Retinal pigment epithelial cell (primary cell): ENCODE data around the gene IL2.

ENCODE experiments used
- DNase-seq: peaks from one replicate; pipeline ENCODE4 v3.0.0-alpha.2; 2010; ENCODE audit warnings: low read depth
- H3K4me3 ChIP-seq: 2 replicates; pipeline ENCODE4 v1.5.1; 2011; ENCODE audit warnings: mild to moderate bottlenecking, low read length, control low read depth, moderate library complexity
- TF ChIP-seq, protein P1 (sequence below): conservative IDR thresholded peaks from 2 replicates; pipeline ENCODE4 v1.5.1; 2011; ENCODE audit warnings: low read depth, low read length, control low read depth, inconsistent platforms

The IL2 gene

GRCh38 chr4:122456231-122457116, at the start of gene IL2:
TSS of gene IL2 (minus strand) at chr4:122456725. CDS start at chr4:122456440, 285 bp downstream.
- no peak within 1 kb of the TSS for H3K4me3 ChIP-seq
- TF ChIP-seq, protein P1, sequence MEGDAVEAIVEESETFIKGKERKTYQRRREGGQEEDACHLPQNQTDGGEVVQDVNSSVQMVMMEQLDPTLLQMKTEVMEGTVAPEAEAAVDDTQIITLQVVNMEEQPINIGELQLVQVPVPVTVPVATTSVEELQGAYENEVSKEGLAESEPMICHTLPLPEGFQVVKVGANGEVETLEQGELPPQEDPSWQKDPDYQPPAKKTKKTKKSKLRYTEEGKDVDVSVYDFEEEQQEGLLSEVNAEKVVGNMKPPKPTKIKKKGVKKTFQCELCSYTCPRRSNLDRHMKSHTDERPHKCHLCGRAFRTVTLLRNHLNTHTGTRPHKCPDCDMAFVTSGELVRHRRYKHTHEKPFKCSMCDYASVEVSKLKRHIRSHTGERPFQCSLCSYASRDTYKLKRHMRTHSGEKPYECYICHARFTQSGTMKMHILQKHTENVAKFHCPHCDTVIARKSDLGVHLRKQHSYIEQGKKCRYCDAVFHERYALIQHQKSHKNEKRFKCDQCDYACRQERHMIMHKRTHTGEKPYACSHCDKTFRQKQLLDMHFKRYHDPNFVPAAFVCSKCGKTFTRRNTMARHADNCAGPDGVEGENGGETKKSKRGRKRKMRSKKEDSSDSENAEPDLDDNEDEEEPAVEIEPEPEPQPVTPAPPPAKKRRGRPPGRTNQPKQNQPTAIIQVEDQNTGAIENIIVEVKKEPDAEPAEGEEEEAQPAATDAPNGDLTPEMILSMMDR = no peak
- DNase-seq = no peak

DNA sequence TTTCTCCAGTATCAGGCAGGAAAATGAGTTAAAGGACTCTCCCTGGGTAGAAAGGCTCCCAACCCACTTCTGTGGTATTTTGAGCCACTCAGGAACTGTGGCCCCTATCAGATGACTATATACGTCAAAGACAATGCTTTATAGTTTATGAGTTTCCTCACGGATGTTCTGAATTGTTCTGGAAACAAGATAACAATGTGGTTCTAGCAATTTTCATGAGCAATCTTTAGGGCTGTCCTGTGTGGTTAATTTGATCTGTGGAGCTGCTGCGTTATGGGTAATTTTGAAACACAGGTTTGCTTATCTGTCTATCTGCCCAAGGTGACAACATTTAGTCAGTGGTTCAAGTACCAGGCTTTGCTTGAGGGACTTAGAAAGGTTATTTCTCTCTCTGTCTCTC, 46.7 kb upstream of the IL2 start:
- DNase-seq = no peak
- no peak overlapping the region for H3K4me3 ChIP-seq
- TF ChIP-seq, protein P1 = no peak

- TF ChIP-seq, protein P1 = no peak
- DNase-seq = no peak
- no peak overlapping the region for H3K4me3 ChIP-seq
Observed at GRCh38 chr4:122500852-122501501, 44.5 kb upstream of the IL2 start.

- no peak for DNase-seq
- TF ChIP-seq, protein P1 = no peak
Observed at GRCh38 chr4:122489061-122489460, 32.5 kb upstream of the IL2 start.

DNA sequence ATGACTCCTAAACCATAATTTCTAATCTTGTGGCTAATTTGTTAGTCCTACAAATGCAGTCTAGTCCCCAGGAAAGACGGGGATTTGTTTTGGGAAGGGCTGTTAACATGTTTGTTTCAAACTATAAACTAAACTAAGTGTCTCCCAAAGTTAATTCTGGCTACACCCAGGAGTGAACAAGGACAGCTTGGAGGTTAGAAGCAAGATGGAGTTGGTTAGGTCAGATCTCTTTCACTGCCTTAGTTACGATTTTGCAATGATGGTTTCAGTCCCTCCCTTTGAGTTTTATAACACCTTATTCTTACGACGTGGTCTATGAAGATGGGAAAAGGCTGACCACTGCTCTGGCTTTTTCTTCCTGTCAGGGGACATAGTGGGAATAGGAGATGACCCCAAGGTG, 27.0 kb upstream of the IL2 start:
- TF ChIP-seq, protein P1 = no peak

More at GRCh38 chr4:122489061-122489460, 32.5 kb upstream of the IL2 start:
- no peak overlapping the region for H3K4me3 ChIP-seq

GRCh38 chr4:122481766-122482405, 25.4 kb upstream of the IL2 start:
- DNase-seq = peak; percentile 92
- TF ChIP-seq, protein P1 = no peak
- H3K4me3 ChIP-seq = no peak overlapping the region

More for the DNA sequence above, 27.0 kb upstream of the IL2 start:
- no peak overlapping the region for H3K4me3 ChIP-seq
- no peak for DNase-seq
